HepG2 (cell line): Measurements from ENCODE around the gene RIN3. TPM values are rescaled to one million over a fixed set of nuclear protein-coding genes. Genes with fewer than 3 reads are reported as not detected.

Source experiments
- ATAC-seq: fragments of 200-7000 bp; cut with Tn5 transposase; 3 replicates; pipeline ENCODE4 v1.9.1; 2020; ENCODE audit warnings: mild to moderate bottlenecking, moderate library complexity
- BruUV-seq: library from RNA; stranded (reverse); fragments of 400-500 nt; replicated peaks from 2 replicates; lab custom pipeline; 2021; lab: Mats Ljungman, UMichigan
- CTCF ChIA-PET: fragments of 300-600 bp; formaldehyde crosslinking; extraction: SDS; loops from one replicate; lab custom pipeline; 2021; ENCODE audit warnings: low total read pairs, inconsistent platforms, low intra/inter-chr PET ratio; lab: Yijun Ruan, JAX
- POLR2A ChIA-PET: fragments of 350-600 bp; sonication (Branson Sonifier 250); formaldehyde crosslinking; loops from one replicate; lab custom pipeline; 2020; ENCODE audit warnings: antibody characterized with exemption, inconsistent platforms; lab: Yijun Ruan, JAX
- DNase-seq: peaks from one replicate; pipeline ENCODE4 v3.0.0-alpha.2; 2015; ENCODE audit warnings: low spot score
- FAIRE-seq: peaks from 3 replicates; lab custom pipeline; 2011; peaks lifted over from hg19 to GRCh38; lab: Jason Lieb, UNC
- H2AFZ ChIP-seq: one replicate; pipeline ENCODE4 v1.6.1; 2011; ENCODE audit warnings: low read length, inconsistent platforms
- H3K27ac ChIP-seq: fragments of 300-600 bp; 3 replicates; pipeline ENCODE4 v1.8.0; 2011; ENCODE audit warnings: mixed run types, mild to moderate bottlenecking, mixed read lengths, low read length, inconsistent platforms; ENCODE audit not compliant: insufficient read depth; ENCODE audit errors: extremely low read length
- H3K27me3 ChIP-seq, 2 experiments: fragments of 200-600 bp in 1 of 2; 2 replicates in 1 of 2; 3 replicates in 1 of 2; pipeline versions ENCODE4 v1.6.0 to v1.8.0; 2011; ENCODE audit warnings: low read length in 2 of 2, mild to moderate bottlenecking in 2 of 2, moderate library complexity in 2 of 2, inconsistent platforms in 1 of 2; ENCODE audit not compliant: insufficient read depth in 2 of 2, control insufficient read depth in 1 of 2
- H3K36me3 ChIP-seq, 2 experiments: fragments of 200-600 bp in 1 of 2; replicated peaks in 1 of 2; 2 replicates in 1 of 2; 3 replicates in 1 of 2; pipeline versions ENCODE4 v1.5.1 to v1.8.0; 2011; ENCODE audit warnings: low read length in 2 of 2, inconsistent platforms in 1 of 2; ENCODE audit not compliant: insufficient read depth in 2 of 2, control insufficient read depth in 1 of 2
- H3K4me1 ChIP-seq: 2 replicates; pipeline ENCODE4 v1.5.1; 2012; ENCODE audit warnings: low read length, inconsistent platforms; ENCODE audit not compliant: insufficient read depth
- H3K4me2 ChIP-seq: 2 replicates; pipeline ENCODE4 v1.6.0; 2011; ENCODE audit warnings: low read depth, low read length, inconsistent platforms
- H3K4me3 ChIP-seq, 3 experiments: fragments of 200-600 bp in 1 of 3; sonication (generic), shearing (Covaris generic) in 1 of 3; replicated peaks in 1 of 3; 2 replicates each; pipeline ENCODE4 v1.5.1; 2011 to 2016; ENCODE audit warnings: low read length in 3 of 3, inconsistent platforms in 2 of 3, low read depth in 2 of 3, mild to moderate bottlenecking in 2 of 3, control low read depth in 1 of 3, mixed read lengths in 1 of 3; ENCODE audit not compliant: insufficient read depth in 1 of 3
- H3K79me2 ChIP-seq: one replicate; pipeline ENCODE4 v1.6.1; 2011; ENCODE audit warnings: low read length, inconsistent platforms; ENCODE audit not compliant: insufficient read depth
- H3K9ac ChIP-seq: 2 replicates; pipeline ENCODE4 v1.6.0; 2011; ENCODE audit warnings: mild to moderate bottlenecking, low read depth, low read length, inconsistent platforms; ENCODE audit not compliant: insufficient read depth
- H3K9me3 ChIP-seq: 2 replicates; pipeline ENCODE4 v1.5.1; 2012; ENCODE audit warnings: mild to moderate bottlenecking, low read length
- H4K20me1 ChIP-seq: 2 replicates; pipeline ENCODE4 v1.6.0; 2011; ENCODE audit warnings: inconsistent platforms, mild to moderate bottlenecking, low read length, moderate library complexity; ENCODE audit not compliant: insufficient read depth
- ATF6 ChIP-seq: sonication (generic); formaldehyde crosslinking; conservative IDR thresholded peaks from 2 replicates; pipeline ENCODE4 v1.4.0; 2020; ENCODE audit warnings: missing genetic modification reagents
- NR1H2 ChIP-seq: sonication (generic); formaldehyde crosslinking; IDR thresholded peaks from 2 replicates; pipeline ENCODE4 v1.8.1; 2022; ENCODE audit warnings: low read depth, missing genetic modification reagents, borderline replicate concordance
- ONECUT2 ChIP-seq: sonication (generic); formaldehyde crosslinking; IDR thresholded peaks from 2 replicates; pipeline ENCODE4 v1.4.0; 2020; ENCODE audit warnings: missing genetic modification reagents
- PHF21A ChIP-seq: sonication (generic); formaldehyde crosslinking; IDR thresholded peaks from 2 replicates; pipeline ENCODE4 v1.5.0; 2020; ENCODE audit warnings: mild to moderate bottlenecking, missing genetic modification reagents
- RFXANK ChIP-seq: IDR thresholded peaks from 2 replicates; pipeline ENCODE4 v1.6.1; 2016
- ZBED4 ChIP-seq: sonication (generic); formaldehyde crosslinking; IDR thresholded peaks from 2 replicates; pipeline ENCODE4 v1.4.0; 2020; ENCODE audit warnings: missing genetic modification reagents, borderline replicate concordance
- ZBTB42 ChIP-seq: sonication (generic); formaldehyde crosslinking; IDR thresholded peaks from 2 replicates; pipeline ENCODE4 v1.5.0; 2020; ENCODE audit warnings: mild to moderate bottlenecking, missing genetic modification reagents
- ZGPAT ChIP-seq: IDR thresholded peaks from 2 replicates; pipeline ENCODE4 v1.6.1; 2016; ENCODE audit warnings: mild to moderate bottlenecking
- ZNF724P ChIP-seq: sonication (generic); formaldehyde crosslinking; IDR thresholded peaks from 2 replicates; pipeline ENCODE4 v1.8.0; 2022; ENCODE audit warnings: missing genetic modification reagents, borderline replicate concordance
- WGBS: methylation state at CpG from one replicate; pipeline ENCODE4 v1.1.6; 2017; ENCODE audit warnings: low lambda C conversion rate; 5-methylcytosine and 5-hydroxymethylcytosine counted together
- in situ Hi-C: cut with HindIII; loops from 2 replicates; pipeline ENCODE4 v1.10.0; 2017; ENCODE audit warnings: low pct_unique_long_range_greater_than_20kb; ENCODE audit not compliant: extremely low pct_ligation_motif_present
- intact Hi-C: fragments of 100-400 bp; cut with micrococcal nuclease; formaldehyde crosslinking; loops from one replicate; pipeline ENCODE4 v1.10.0; 2022; ENCODE audit not compliant: unreplicated experiment
- polyA plus RNA-seq, 8 experiments: library from polyadenylated mRNA; depleted of rRNA in 3 of 8; stranded (reverse) in 7 of 8; unstranded in 1 of 8; fragments of >200 nt; fragmentation: Illumina TruSeq in 4 of 8; extraction: Trizol in 4 of 8; gene quantifications; 2 replicates each; pipeline versions ENCODE4 v1.2.1 to v1.2.3, GENCODE V29; 2011 to 2016; ENCODE audit warnings: low read depth in 4 of 8, missing spikeins in 1 of 8, mixed read lengths in 1 of 8; ENCODE audit not compliant: insufficient read depth in 1 of 8
- total RNA-seq, 5 experiments: library from RNA; depleted of rRNA; stranded (reverse); fragments of >200 nt; fragmentation: Illumina TruSeq; extraction: Trizol; gene quantifications; 2 replicates each; pipeline ENCODE4 v1.2.3, GENCODE V29; 2016; ENCODE audit warnings: low read depth in 1 of 5
- TF ChIP-seq, protein P1 (sequence below): sonication (generic); formaldehyde crosslinking; IDR thresholded peaks from 2 replicates; pipeline ENCODE4 v1.4.0; 2020; ENCODE audit warnings: missing genetic modification reagents
- TF ChIP-seq, protein P2 (sequence below): sonication (generic); formaldehyde crosslinking; IDR thresholded peaks from 2 replicates; pipeline ENCODE4 v1.5.1; 2020; ENCODE audit warnings: mild to moderate bottlenecking, missing genetic modification reagents, borderline replicate concordance

RIN3 gene
- total and polyA plus RNA-seq, 2 of the 13 experiments (the other 11 are each of a cell fraction or from before 2014, with no cell fraction given), result 2.3 to 3.6 TPM

DNA sequence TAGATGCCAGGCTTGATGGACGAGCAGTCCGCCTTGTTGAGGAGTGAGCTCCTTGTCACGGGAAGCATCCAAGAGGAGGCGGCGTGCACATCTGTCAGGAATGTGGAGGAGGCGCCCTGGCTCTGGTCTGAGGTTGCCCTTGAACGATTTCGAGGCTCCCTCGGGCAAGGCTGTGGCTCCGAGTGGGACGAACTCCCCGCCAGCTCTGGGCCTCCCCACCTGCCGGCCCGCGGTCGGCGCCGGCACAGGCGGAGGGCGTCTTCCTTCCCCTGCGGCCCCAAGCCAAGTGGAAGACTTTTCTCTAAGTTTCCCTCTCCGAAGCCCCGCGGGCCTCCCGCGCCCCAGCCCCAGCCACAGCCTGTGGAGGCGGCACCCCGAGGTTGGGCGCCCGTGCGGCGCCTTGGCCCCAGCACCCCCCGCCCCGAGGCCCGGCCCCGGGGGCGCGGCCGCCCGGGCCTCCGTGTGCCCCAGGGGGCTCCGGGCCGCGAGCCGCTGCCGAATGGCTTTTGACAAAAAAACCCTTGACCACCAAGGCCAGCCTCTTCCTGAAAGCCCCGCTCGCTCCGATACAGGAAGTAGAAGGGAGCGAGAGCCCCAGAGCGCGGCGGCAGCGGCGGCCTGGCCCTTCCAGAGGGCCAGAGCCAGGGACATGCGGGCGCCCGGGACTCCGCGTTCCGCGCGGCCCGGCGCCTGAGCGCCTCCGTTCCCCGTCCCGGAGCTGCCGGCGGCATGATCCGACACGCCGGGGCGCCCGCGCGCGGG, at the start of gene RIN3 (continued):
- TF ChIP-seq ZBED4 (CRISPR knock-in tag), result peak; percentile 63; the same call in 1 of the 2 replicates

DNA sequence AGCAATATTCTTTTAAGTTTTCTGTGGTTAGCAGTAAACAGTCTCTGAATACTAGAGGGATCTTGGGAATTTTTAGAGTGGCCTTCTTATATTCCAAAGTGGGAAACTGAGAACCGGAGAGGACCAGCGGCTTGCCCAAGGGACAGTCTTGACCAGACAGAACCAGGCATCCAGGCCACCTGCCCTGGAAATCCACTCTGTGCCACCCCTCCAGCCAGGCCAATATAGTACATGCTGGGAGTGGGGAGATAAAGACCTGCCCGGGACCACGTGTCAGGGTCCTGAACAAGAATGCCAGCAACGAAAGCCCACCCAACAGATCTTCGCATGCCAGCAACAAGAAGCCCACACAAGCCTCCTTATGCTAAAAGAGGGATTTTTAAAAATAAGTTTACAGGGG, 49.4 kb upstream of the RIN3 start:
- in situ Hi-C loops, result no loop called here
- no peak for FAIRE-seq
- no peak for DNase-seq
- TF ChIP-seq RFXANK (CRISPR knock-in tag) (no peak), ZNF724P (CRISPR knock-in tag) (no peak), PHF21A (no peak), ZBTB42 (CRISPR knock-in tag) (no peak), ATF6 (CRISPR knock-in tag) (no peak), NR1H2 (CRISPR knock-in tag) (no peak), ZGPAT (no peak), ONECUT2 (CRISPR knock-in tag) (no peak)
- TF ChIP-seq, protein P1, sequence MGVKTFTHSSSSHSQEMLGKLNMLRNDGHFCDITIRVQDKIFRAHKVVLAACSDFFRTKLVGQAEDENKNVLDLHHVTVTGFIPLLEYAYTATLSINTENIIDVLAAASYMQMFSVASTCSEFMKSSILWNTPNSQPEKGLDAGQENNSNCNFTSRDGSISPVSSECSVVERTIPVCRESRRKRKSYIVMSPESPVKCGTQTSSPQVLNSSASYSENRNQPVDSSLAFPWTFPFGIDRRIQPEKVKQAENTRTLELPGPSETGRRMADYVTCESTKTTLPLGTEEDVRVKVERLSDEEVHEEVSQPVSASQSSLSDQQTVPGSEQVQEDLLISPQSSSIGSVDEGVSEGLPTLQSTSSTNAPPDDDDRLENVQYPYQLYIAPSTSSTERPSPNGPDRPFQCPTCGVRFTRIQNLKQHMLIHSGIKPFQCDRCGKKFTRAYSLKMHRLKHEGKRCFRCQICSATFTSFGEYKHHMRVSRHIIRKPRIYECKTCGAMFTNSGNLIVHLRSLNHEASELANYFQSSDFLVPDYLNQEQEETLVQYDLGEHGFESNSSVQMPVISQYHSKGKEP (CRISPR knock-in tag), result no peak
- TF ChIP-seq, protein P2, sequence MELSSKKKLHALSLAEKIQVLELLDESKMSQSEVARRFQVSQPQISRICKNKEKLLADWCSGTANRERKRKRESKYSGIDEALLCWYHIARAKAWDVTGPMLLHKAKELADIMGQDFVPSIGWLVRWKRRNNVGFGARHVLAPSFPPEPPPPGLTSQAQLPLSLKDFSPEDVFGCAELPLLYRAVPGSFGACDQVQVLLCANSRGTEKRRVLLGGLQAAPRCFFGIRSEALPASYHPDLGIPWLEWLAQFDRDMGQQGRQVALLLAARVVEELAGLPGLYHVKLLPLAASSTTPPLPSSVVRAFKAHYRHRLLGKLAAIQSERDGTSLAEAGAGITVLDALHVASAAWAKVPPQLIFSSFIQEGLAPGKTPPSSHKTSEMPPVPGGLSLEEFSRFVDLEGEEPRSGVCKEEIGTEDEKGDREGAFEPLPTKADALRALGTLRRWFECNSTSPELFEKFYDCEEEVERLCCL (CRISPR knock-in tag), result no peak

More for the DNA sequence above, 49.4 kb upstream of the RIN3 start:
- Histone ChIP-seq H4K20me1 (no peaks in the 10 kb centered on the region), H3K27ac (no peak overlapping the region), H3K36me3 (no peaks in the 10 kb centered on the region), H3K9ac (no peak overlapping the region), H3K9me3 (no peaks in the 10 kb centered on the region), H3K79me2 (no peaks in the 10 kb centered on the region), H3K4me3 (no peak overlapping the region), H3K27me3 (peaks cover 4 to 35% of the 10 kb centered on the region in 2 experiments; a peak in 4 of 5 replicates), H2AFZ (no peak overlapping the region), H3K4me2 (no peak overlapping the region), H3K4me1 (no peaks in the 10 kb centered on the region)
- ChIA-PET CTCF (no interaction called here), POLR2A (no interaction called here)
- intact Hi-C loops, result no loop called here
- no TSS peak for BruUV-seq
- ATAC-seq, result no peak
- WGBS, result 45% methylated on average over 6 of the region's 6 CpGs
